NCI-H146 treated with DMSO at 0.1 percent for 48 hours (cell line): ENCODE results near the gene FBRSL1.
"Not testable (repeated sequence)": the region's sequence is repeated elsewhere in the genome, so short reads cannot be mapped to it uniquely, and the experiment has no call there.

ENCODE experiments used
- DNase-seq: peaks from one replicate; lab custom pipeline; 2025; ENCODE audit not compliant: unreplicated experiment; lab: John Stamatoyannopoulos, UW

Gene FBRSL1

GRCh38 chr12:132453361-132454192, 36.4 kb upstream of the FBRSL1 start:
- no peak for DNase-seq

- no peak for DNase-seq
Observed at GRCh38 chr12:132454193-132454932, 35.6 kb upstream of the FBRSL1 start.

GRCh38 chr12:132454933-132455418, 35.0 kb upstream of the FBRSL1 start:
- no peak for DNase-seq

- no peak for DNase-seq
Observed at GRCh38 chr12:132455565-132455964, 34.4 kb upstream of the FBRSL1 start.

GRCh38 chr12:132456186-132456943, 33.6 kb upstream of the FBRSL1 start:
- DNase-seq, result no peak

GRCh38 chr12:132456944-132457495, 32.9 kb upstream of the FBRSL1 start:
- no peak for DNase-seq

- DNase-seq, result no peak
Observed at GRCh38 chr12:132458441-132458840, 31.5 kb upstream of the FBRSL1 start.

GRCh38 chr12:132458846-132459641, 30.9 kb upstream of the FBRSL1 start:
- no peak for DNase-seq

- no peak for DNase-seq
Observed at GRCh38 chr12:132460571-132460970, 29.4 kb upstream of the FBRSL1 start.

- no peak for DNase-seq
Observed at GRCh38 chr12:132461526-132461925, 28.4 kb upstream of the FBRSL1 start.

GRCh38 chr12:132462788-132463187, 27.2 kb upstream of the FBRSL1 start:
- no peak for DNase-seq

- not testable (repeated sequence) for DNase-seq
Observed at GRCh38 chr12:132463284-132463924, 26.5 kb upstream of the FBRSL1 start.

- not testable (repeated sequence) for DNase-seq
Observed at GRCh38 chr12:132464304-132464703, 25.6 kb upstream of the FBRSL1 start.

- DNase-seq, result no peak
Observed at GRCh38 chr12:132464820-132465219, 25.1 kb upstream of the FBRSL1 start.

GRCh38 chr12:132465269-132466190, 24.4 kb upstream of the FBRSL1 start:
- no peak for DNase-seq

GRCh38 chr12:132466241-132467201, 23.4 kb upstream of the FBRSL1 start:
- DNase-seq, result no peak

GRCh38 chr12:132467511-132467910, 22.4 kb upstream of the FBRSL1 start:
- no peak for DNase-seq

GRCh38 chr12:132469423-132469822, 20.5 kb upstream of the FBRSL1 start:
- no peak for DNase-seq
